Measurements from ENCODE around the gene LBH.

The LBH gene

DNA sequence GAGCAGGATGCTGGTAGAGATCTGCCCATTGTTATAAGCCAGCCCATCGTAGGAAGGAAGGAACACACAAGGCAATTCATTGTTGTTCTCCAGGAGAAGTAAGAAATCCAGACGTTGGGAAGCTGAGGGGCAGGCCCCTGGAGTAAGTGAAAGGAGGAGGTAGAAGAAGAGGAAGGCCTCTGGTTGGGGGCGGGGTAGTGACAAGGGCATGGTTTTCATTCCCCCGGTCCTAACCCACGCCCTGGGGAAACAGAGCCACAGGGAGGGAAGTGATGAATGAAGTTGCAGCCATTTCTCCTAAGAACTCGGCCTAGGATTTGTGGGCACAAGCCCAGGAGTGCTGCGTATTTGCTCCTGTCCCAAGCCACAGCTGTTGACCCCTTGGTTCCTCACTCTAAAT is 18.0 kb downstream of the LBH start:
- DNase-seq (ENCODE audit: low read depth) = no peak
- TF ChIP-seq, protein P1, sequence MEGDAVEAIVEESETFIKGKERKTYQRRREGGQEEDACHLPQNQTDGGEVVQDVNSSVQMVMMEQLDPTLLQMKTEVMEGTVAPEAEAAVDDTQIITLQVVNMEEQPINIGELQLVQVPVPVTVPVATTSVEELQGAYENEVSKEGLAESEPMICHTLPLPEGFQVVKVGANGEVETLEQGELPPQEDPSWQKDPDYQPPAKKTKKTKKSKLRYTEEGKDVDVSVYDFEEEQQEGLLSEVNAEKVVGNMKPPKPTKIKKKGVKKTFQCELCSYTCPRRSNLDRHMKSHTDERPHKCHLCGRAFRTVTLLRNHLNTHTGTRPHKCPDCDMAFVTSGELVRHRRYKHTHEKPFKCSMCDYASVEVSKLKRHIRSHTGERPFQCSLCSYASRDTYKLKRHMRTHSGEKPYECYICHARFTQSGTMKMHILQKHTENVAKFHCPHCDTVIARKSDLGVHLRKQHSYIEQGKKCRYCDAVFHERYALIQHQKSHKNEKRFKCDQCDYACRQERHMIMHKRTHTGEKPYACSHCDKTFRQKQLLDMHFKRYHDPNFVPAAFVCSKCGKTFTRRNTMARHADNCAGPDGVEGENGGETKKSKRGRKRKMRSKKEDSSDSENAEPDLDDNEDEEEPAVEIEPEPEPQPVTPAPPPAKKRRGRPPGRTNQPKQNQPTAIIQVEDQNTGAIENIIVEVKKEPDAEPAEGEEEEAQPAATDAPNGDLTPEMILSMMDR (IDR thresholded peaks at IDR 0.05; ENCODE audit: insufficient read depth, low read depth, low read length, missing control alignments) = no peak

DNA sequence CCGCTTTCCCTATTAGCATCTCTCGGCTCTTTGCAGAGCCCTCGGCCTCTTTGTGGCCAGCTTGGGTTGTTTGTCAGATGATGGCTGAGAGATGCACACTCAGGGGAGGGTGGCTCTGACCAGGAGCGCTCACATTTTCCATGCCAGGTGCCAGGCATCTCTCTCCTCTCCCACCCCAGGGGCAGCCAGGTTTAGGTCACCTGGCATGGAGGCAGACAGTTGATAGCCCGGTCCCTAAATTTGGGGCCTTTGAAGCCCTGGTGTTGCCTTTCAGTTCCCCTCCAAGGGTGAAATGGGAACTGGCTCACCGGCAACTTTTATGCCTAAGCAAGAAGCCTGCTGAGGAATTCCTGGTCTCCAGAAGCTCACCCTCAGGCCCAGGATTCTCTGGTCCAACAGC is 19.1 kb downstream of the LBH start:
- no peak for DNase-seq (ENCODE audit: low read depth)
- no peak overlapping the region for H3K4me3 ChIP-seq (ENCODE audit: low read length)
- TF ChIP-seq, protein P1 (IDR thresholded peaks at IDR 0.05; ENCODE audit: insufficient read depth, low read depth, low read length, missing control alignments) = no peak

More for the DNA sequence above, 18.0 kb downstream of the LBH start:
- no peak overlapping the region for H3K4me3 ChIP-seq (ENCODE audit: low read length)

DNA sequence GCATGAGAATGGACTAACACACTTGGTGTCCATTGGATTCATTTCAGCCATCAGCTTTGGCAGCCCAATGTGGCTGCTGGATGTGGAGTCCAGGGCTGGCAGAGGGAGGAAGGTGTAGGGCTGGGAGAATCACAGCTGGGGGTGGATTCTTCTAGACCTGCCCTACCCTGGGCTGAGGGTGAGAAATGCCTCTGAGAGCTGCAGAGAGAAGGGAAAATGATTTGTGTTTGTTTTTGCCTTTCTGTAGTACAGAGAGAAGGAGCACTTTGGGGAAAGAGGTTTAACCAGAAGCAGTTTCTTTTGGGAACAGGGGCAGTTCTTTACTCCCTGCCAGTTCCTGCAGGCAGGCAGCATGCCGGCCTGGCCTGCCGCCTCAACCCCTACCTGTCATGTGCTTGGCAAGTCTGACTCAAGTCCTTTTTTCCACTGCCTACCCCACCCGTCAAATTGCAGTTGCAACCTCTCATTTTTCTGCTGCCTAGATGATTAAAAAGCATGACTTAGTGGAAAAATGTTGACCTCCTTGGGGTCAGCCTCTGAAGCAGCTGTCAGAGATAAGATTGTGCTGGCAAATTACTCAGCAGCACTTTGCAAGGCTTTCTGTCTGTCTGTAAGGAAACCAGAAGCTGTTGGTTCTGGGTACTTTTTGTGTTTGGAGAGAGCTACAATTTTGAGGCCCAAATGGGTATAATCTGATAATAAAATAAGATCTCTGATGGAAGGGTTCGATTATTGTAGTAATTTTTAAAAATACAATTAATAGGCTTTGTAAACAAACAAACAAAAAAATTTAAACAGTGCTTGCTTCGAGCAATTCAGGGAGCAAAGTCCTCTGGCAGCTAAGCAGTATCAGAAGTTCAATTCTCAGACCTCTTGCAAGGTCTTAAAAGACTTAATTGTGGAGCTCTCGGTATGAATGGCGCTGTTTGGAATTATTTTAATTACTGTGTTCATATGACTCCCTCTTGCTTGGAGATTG is 21.7 kb downstream of the LBH start:
- TF ChIP-seq, protein P1 (IDR thresholded peaks at IDR 0.05; ENCODE audit: insufficient read depth, low read depth, low read length, missing control alignments) = no peak
- no peak overlapping the region for H3K4me3 ChIP-seq (ENCODE audit: low read length)
- DNase-seq (ENCODE audit: low read depth) = peak; percentile 92

DNA sequence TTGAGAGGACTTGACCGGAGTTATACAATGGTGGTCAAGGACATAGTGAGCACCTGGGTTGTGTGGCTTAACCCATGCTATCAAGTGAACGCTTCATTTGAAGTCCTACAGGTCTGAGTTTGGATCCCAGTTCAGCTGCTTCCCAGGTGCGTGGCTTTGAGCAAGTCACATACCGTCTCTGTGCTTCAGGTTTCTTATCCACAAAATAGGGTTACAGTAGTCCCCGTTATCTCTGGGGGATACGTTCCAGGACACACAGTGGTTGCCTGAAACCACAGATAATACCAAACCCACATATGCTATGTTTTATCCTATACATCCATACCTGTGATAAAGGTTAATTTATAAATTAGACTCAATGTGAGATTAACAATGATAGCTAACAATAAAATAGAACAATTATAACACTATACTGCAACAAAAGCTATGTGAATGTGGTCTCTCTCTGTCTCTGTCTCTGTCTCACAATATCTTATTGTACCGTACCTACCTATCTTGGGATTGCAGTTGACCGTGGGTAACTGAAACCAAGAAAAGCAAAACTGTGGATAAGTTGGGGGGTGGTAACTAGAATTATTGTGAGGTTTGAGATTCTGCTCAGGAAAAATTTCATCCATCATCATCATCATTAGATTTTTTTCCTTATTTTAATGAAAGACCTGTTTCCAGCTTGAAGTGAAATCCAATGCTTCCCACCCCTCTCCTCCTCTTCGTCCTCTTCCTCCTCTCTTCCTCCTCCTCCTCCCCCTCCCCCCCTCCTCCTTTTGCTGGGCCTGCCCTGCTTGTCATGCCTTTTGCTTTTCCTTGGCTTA is 22.7 kb downstream of the LBH start:
- H3K4me3 ChIP-seq (ENCODE audit: low read length) = no peak overlapping the region
- no peak for DNase-seq (ENCODE audit: low read depth)
- TF ChIP-seq, protein P1 (IDR thresholded peaks at IDR 0.05; ENCODE audit: insufficient read depth, low read depth, low read length, missing control alignments) = no peak

DNA sequence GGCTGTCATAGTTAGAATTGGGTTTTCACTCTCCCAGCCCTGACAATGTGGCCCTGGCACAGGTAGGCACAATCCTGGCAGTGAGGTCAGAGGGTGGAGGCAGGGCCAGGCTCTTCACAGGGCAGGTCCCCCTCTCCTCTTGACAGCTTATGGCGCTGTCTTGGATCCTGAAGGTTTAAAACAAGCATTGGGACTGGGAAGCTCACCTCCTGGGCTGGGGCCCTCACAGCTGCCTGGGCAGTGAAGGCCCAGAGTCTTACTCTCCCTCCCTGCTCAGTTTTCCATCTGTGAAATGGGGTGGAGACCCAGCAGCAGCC is 23.3 kb downstream of the LBH start:
- DNase-seq (ENCODE audit: low read depth) = no peak
- H3K4me3 ChIP-seq (ENCODE audit: low read length) = no peak overlapping the region
- TF ChIP-seq, protein P1 (IDR thresholded peaks at IDR 0.05; ENCODE audit: insufficient read depth, low read depth, low read length, missing control alignments) = no peak

DNA sequence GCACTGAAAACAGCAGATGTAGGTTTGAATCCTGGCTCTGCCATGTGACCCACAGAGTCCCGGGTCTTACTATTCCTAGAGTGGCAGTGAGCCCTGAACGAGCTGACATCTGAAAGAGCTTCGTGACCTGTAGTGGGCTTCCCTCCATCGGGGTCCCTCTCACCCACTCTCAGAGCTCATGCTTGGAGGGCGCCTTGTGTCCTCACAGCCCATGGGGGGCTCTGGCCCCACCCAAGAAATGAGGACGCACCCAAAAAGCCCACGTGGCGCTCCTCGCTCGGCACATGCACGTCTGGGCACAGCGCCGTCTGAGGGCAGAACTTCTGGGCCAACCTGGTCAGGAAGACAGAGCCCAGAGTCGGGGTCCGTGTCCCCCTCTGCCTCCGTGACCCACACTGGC is 23.7 kb downstream of the LBH start:
- DNase-seq (ENCODE audit: low read depth) = no peak
- TF ChIP-seq, protein P1 (IDR thresholded peaks at IDR 0.05; ENCODE audit: insufficient read depth, low read depth, low read length, missing control alignments) = no peak
- H3K4me3 ChIP-seq (ENCODE audit: low read length) = no peak overlapping the region

Measured in epithelial cell of esophagus (primary cell).